Suppressor macrophage treated with lipopolysaccharide for 4 hours (primary cell): ENCODE results near the gene SREBF2.

Source experiments
- DNase-seq: peaks from one replicate; pipeline ENCODE4 v3.0.0-alpha.2; 2020

The SREBF2 gene

GRCh38 chr22:41909310-41910049 lies 76.6 kb downstream of the SREBF2 start:
- no peak for DNase-seq

- peak; percentile 32 for DNase-seq
These were observed 77.4 kb downstream of the SREBF2 start for GRCh38 chr22:41910050-41911000.

DNA sequence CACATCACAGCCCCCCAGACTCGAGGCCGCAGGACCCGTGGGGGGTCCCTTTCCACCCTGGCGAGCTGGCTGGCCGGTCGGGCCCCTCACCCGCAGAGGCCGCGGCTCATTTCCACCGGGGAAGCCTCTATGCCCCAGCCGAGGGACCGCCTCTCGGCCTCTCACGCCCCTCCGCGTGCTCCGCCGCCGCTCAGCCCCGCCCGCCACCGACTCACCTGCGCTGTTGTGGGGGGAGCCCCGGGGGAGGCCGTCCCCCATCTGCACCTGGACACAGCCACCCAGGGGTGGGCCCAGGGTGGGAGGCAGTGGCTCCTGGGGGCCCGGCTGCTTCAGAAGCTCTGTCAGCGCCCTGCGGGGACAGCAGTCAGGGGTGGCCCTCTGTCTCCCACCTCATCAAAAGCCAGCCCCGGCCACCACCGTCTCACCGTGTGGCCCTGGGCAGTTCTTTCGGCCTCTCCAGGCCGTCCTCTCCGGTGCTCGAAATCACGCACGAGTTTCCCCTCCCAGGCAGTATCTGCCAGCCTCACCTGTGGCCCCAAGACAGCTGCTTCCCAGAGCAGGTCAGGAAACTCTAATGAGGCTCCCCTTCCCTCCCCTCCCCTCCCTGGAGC lies 78.2 kb downstream of the SREBF2 start:
- DNase-seq: no peak

DNA sequence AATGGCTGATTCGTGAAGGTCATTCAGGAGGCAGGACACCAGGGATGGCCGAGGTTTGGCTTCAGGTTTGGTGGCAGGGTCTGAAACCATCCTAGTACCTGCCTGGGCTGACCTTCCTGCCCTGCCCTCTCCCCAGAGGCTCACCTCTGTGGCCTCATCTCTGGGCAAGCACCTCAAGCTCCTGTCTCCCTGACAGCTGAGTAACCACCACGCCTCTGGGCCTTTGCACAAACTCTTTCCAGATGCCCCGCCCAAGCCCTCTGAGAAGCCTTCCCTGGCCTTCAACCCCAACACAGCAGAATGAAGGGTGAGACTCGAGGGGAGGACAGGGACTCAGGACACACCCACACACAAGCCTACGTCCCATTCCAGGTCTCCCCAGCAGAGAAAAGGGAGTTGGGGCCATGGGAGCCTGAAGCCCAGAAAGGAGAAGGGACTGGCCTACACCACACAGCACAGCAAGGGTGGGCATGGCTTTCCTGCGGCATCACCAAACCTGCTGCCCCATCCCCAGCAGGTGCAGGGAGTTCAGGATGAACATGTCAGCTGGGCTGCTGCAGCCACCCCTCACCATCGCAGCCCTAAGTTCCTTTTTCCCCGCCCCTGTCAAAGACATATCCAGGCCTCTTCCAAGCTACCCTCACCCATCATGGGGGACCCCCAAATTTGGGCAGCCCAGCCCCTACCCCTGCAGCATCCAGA lies 79.6 kb downstream of the SREBF2 start:
- DNase-seq: no peak

DNA sequence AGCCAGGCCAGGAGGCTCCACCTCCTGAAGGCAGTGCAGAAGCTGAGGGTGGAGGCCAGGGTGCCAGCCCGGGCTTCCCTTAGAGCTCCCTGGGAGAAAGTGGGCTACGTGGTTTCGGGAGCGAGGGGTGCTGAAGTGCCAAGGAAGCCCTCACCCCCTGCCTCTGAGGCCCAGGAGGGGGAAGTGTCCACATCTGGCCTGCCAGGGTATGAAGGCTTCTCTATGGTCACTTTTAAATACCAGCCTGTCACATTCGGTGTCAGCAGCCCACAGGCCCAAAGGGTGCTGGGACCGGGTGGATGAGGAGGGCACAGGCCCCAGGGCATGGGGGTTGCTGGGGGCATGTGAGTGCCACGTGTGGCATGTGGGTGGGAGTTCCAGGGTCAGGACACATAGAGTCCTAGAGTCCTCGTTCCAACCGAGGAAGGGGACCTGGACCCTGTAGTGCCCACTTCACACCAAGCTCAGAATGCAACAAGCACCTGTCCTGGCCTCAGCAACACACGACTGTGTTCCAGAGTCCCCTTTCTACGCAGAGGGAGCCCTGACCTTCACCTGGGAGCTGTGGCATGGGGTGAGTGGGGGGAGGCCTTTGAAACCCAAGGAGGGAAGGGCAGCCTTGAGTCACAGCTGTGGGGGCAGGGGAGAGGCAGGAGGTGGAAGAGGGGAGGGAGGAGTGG lies 80.3 kb downstream of the SREBF2 start:
- no peak for DNase-seq

DNA sequence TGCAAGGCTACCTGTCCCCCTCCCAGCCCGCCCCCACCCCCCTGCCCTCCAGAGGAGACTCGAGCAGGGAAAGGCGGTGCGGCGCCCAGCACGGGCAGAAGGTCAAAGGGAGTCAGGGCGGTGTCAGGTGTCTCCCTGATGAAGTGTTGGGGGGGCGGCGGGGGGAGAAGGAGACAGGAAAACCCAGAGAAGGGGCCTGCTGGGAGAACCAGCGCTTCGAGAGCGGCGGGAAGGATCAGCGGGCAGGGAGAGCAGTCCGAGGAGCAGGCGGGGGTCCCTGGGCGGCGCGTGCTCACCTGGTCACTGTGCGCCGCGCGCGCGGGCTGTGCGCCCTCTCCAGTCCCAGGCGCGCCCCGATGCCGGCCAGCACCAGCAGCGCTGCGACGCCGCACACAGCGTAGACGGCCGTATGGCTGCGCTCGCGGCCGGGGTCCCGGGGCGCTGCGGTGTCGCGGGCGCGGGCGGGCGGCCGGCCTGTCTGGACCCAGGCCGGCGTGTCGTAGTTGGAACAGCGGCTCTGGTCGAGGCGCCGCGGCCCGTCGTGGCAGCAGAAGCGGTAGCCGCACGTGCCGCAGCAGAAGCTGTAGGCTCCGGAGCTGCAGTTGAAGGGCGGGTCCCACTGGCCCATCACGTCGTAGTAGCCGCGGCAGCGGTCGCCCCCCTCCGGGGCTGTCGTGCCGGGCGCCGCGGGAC lies 81.1 kb downstream of the SREBF2 start:
- DNase-seq: no peak

GRCh38 chr22:41914611-41915034 lies 81.7 kb downstream of the SREBF2 start:
- DNase-seq: no peak

DNA sequence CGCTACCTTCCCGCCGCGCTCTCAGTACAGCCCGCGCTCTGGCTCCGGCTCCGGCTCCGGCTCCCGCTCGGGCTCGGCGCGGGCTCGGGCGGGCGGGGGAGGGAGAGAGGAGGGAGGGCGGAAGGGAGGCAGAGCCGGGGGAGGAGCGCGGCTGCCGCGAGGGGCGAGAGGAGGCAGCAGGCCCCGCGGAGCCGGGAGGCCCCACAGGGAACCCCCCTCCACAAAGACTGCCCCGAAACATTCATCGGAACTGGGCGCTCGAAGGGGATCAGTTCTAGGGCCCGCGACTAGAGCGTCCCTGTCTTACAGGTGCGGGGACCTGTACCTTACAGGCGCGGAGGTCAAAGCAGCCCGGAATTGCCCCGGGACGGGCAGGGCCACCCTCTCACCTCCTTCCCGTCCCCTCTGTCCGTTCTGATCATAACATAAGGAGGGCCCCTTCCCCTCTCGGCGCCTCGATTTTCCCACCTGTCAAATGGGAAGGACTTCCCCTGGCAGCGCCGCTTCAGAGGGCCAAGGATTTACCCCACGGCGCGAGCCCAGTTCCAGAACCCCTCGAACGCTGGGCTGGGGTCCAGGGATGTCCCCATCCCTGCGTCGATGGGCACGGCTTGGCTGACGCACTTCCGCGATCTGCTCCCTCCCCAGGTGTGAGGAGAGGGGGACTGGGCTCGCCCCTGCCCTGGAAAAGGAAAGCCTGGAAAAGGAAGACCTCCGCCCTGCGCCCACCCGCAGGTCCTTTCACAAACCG lies 82.3 kb downstream of the SREBF2 start, which contains the start of gene SHISA8:
SHISA8 (minus strand) TSS at position 40 of the 751 bp plus-strand sequence. CDS start 407 bp downstream, outside the sequence.
- DNase-seq: no peak

GRCh38 chr22:41915786-41916493 lies 83.0 kb downstream of the SREBF2 start:
- no peak for DNase-seq

DNA sequence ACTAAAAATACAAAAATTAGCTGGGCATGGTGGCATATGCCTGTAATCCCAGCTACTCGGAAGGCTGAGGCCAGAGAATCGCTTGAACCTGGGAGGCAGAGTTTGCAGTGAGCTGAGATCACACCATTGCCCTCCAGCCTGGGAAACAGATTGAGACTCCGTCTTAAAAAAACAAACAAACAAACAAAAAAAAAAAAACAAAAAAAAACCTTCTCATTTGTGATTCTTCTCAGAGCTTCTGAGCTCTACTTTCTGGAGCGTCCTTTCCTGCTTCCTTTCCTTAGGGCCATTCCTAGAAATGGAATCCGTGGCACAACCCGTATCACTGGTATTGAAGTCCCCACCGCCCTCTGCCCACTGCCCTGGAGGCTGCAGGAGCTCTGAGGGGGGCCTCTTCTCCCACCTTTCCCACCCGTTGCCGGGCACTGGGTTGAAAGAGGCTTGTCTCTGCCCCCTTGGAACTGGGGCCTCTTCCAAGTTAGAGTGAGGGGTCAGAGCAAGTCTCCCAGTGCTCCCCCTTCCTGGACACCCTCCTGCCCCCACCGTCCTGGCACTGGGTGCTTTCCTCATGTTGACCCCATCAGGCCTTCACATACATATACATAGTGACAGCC lies 83.9 kb downstream of the SREBF2 start:
- DNase-seq: no peak

DNA sequence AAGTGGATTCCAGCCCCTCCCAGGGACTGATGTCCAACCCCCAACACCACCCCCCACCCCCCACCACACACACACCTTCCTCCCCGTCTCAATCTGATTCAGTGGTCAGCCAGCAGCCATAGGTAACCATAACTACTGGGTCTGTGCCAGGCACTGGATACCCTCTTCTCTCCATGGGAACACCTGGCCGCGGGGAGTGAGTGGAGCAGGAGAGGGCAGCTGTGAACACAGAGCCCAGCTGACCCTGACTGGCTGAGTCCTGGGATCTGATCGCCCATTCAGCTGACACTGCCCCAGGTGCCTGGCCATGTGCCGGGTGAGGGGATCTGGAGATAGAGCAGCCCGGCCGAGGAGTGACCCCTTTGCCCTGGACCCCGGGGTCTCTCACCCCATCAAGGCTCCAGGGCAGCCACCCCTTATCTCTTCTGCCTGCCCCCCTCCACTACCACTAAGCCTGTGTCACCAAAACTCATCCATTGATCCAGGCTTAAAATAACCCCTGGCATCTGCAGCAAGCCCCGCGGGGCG lies 84.5 kb downstream of the SREBF2 start:
- DNase-seq: no peak

- DNase-seq: peak; percentile 90
These were observed 85.2 kb downstream of the SREBF2 start for GRCh38 chr22:41917903-41918791.

DNA sequence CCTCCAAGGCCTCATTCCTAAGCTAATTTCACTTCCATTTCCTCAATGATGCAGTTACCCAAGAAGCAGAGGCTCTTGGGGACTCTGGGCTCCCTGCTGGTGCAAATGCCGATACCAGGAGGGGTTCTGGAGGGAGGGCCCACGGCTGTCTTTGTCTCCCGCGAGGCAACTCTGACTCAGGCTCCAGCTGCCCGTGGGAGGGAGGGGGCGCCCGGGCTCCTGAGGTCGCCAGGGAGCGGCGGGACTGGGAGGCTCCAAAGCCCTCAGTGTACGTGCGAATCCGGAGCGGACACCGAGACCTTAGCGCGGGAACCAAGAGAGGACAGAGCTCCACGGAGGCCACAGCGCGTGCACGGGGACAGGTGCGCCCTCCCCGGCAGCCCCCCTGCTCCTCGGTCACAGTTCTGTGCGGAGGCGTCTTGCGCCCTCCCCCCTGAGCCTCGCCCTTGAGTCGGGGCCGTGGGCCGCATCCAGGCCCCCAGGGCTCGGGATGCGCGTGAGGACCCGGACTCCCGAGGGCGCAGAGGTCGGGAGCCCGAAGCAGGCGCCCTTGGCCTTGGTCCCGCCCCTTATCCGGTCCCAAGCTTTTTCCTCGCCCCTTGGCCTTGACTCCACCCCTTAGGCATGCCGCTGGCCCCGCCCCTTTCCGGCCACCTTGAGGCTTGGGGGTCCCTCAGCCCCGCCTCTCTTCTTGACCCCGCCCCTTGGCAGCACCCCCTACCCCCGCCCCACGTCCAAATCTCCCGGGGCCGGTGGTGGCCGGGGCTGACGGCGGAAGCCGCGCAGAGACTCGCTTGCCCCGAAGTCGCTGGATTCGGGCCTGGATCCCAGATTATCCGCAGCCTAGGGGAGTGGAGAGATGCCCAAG lies 86.7 kb downstream of the SREBF2 start:
- DNase-seq: peak; percentile 90

DNA sequence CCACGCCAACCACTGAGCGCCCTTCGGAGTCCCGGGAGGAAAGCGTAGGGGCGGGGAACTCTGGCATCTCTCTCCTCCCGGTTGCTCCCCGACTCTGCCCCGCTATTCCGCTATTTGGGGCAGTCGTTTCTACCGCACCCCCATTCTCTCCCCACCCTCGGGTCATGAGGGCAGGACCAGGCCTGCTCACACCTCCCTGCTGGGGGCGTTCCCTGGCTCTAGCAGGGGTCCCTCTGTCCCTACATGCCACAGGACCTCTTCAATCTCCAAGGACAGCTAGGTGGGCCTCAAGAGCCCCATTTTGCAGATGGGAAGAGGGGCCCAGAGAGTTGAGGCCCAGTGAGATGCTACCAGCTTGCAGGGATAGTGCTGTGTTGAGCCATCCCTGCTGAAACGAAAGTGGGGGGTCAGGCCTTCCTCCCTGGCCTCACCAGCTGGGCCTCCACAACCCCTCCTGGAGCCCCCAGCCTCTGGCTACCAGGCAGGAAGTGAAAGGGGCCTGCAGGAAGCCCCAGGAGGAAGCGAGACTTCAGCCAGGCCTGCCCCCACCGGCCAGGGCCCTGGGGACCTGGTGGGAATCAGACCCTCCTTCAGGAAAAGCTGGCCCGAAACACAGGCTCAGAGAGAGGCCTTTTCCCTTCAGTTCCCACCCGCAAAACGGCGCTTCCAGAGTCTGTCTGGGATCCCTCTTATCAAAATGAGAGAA lies 87.5 kb downstream of the SREBF2 start:
- peak; percentile 34 for DNase-seq

GRCh38 chr22:41922328-41922727 lies 89.4 kb downstream of the SREBF2 start:
- no peak for DNase-seq

DNA sequence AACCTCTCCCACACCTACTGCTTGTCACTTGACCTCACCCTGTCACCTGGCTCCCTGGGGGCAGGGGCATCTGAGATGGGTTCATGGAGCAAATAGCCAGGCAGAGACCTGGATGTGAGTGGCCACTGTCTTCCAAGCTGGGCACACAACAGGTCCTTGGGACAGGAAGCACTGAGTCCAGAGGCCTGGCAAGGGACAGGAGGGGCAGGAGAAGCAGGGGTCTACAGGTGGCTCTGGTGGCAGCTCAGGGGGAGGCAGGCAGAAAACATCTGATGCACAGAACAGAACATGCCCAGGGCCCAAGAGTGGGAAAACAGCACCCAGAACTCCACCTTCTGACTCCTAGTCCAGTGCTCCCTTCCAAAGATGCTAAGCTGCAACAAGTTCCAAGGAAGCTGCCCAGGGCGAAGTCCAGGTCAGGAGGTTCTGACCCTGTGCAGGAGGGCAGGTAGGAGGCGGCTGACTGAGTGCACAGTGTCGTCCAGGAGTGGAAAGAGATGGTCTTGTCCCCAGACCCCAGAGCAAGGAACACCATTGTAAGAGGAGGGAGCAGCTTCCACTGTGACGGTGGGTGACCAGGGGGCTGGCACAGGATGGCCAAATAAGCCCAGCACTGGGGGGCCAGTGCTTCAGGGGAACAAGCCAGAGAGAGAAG lies 90.2 kb downstream of the SREBF2 start:
- no peak for DNase-seq
